Measurements from ENCODE around the gene REM2.

Gene REM2

GRCh38 chr14:22871224-22872032, 11.6 kb upstream of the REM2 start, which contains the start of gene LRP10:
Gene LRP10, plus strand, starts transcription at chr14:22871740. Its CDS starts 564 bp downstream, at chr14:22872304.
- ATAC-seq (replicated peaks; ENCODE audit: extremely low read depth, poor library complexity, severe bottlenecking), result peak; percentile 77
- Mint-ChIP-seq H3K27ac (ENCODE audit: low read depth) (peak within 1 kb of the TSS; percentile 92), H3K9me3 (no peaks in the 10 kb centered on the region), H3K27me3 (no peaks in the 10 kb centered on the region), H3K4me1 (peaks cover 35% of the 10 kb centered on the region), H3K4me3 (peak within 1 kb of the TSS; percentile 94), H3K36me3 (ENCODE audit: insufficient read depth) (peaks cover 19% of the 10 kb centered on the region)
- DNase-seq (ENCODE audit: low spot score in 2 of 2), result peak; percentile 56 to 63

- ATAC-seq (replicated peaks; ENCODE audit: extremely low read depth, poor library complexity, severe bottlenecking), result peak; percentile 23
- H3K9me3 Mint-ChIP-seq, result no peaks in the 10 kb centered on the region
- peaks cover 29% of the 10 kb centered on the region for H3K4me1 Mint-ChIP-seq
- no peaks in the 10 kb centered on the region for H3K27me3 Mint-ChIP-seq
- peak overlapping the region; percentile 92 for H3K27ac Mint-ChIP-seq (ENCODE audit: low read depth)
- DNase-seq (ENCODE audit: low spot score in 2 of 2), result peak; percentile 47 to 66
- H3K4me3 Mint-ChIP-seq, result peak overlapping the region; percentile 94
- H3K36me3 Mint-ChIP-seq (ENCODE audit: insufficient read depth), result peaks cover 19% of the 10 kb centered on the region
Observed at GRCh38 chr14:22872033-22872832, 10.8 kb upstream of the REM2 start.

- peak overlapping the region; percentile 94 for H3K4me3 Mint-ChIP-seq
- peak overlapping the region; percentile 92 for H3K27ac Mint-ChIP-seq (ENCODE audit: low read depth)
- DNase-seq (ENCODE audit: low spot score in 2 of 2) (no peak), ATAC-seq (replicated peaks; ENCODE audit: extremely low read depth, poor library complexity, severe bottlenecking) (no peak)
- H3K4me1 Mint-ChIP-seq, result peaks cover 31% of the 10 kb centered on the region
- H3K36me3 Mint-ChIP-seq (ENCODE audit: insufficient read depth), result peaks cover 22% of the 10 kb centered on the region
- no peaks in the 10 kb centered on the region for H3K9me3 Mint-ChIP-seq
- no peaks in the 10 kb centered on the region for H3K27me3 Mint-ChIP-seq
Observed at GRCh38 chr14:22872833-22873520, 10.0 kb upstream of the REM2 start.

GRCh38 chr14:22875003-22875747, 7.8 kb upstream of the REM2 start:
- H3K27me3 Mint-ChIP-seq, result no peaks in the 10 kb centered on the region
- peaks cover 35% of the 10 kb centered on the region for H3K4me1 Mint-ChIP-seq
- DNase-seq (ENCODE audit: low spot score in 2 of 2), result no peak
- H3K27ac Mint-ChIP-seq (ENCODE audit: low read depth), result no peak overlapping the region
- ATAC-seq (replicated peaks; ENCODE audit: extremely low read depth, poor library complexity, severe bottlenecking), result no peak
- no peak overlapping the region for H3K4me3 Mint-ChIP-seq
- H3K36me3 Mint-ChIP-seq (ENCODE audit: insufficient read depth), result peaks cover 27% of the 10 kb centered on the region
- no peaks in the 10 kb centered on the region for H3K9me3 Mint-ChIP-seq

GRCh38 chr14:22875748-22876319, 7.2 kb upstream of the REM2 start:
- ATAC-seq (replicated peaks; ENCODE audit: extremely low read depth, poor library complexity, severe bottlenecking) (no peak), DNase-seq (ENCODE audit: low spot score in 2 of 2) (no peak)
- Mint-ChIP-seq H3K4me1 (peaks cover 29% of the 10 kb centered on the region), H3K36me3 (ENCODE audit: insufficient read depth) (peaks cover 25% of the 10 kb centered on the region), H3K27me3 (no peaks in the 10 kb centered on the region), H3K4me3 (no peak overlapping the region), H3K9me3 (no peaks in the 10 kb centered on the region), H3K27ac (ENCODE audit: low read depth) (no peak overlapping the region)

- ATAC-seq (replicated peaks; ENCODE audit: extremely low read depth, poor library complexity, severe bottlenecking) (no peak), DNase-seq (ENCODE audit: low spot score in 2 of 2) (no peak)
- no peaks in the 10 kb centered on the region for H3K27me3 Mint-ChIP-seq
- peaks cover 22% of the 10 kb centered on the region for H3K4me1 Mint-ChIP-seq
- H3K9me3 Mint-ChIP-seq, result no peaks in the 10 kb centered on the region
- H3K4me3 Mint-ChIP-seq, result no peak overlapping the region
- H3K36me3 Mint-ChIP-seq (ENCODE audit: insufficient read depth), result peaks cover 21% of the 10 kb centered on the region
- no peak overlapping the region for H3K27ac Mint-ChIP-seq (ENCODE audit: low read depth)
Observed at GRCh38 chr14:22877000-22877501, 6.0 kb upstream of the REM2 start.

- Mint-ChIP-seq H3K36me3 (ENCODE audit: insufficient read depth) (peaks cover 17% of the 10 kb centered on the region), H3K9me3 (no peaks in the 10 kb centered on the region), H3K4me1 (peaks cover 16% of the 10 kb centered on the region), H3K27ac (ENCODE audit: low read depth) (no peak overlapping the region), H3K4me3 (no peak overlapping the region), H3K27me3 (no peaks in the 10 kb centered on the region)
- ATAC-seq (replicated peaks; ENCODE audit: extremely low read depth, poor library complexity, severe bottlenecking), result no peak
- DNase-seq (ENCODE audit: low spot score in 2 of 2), result no peak
Observed at GRCh38 chr14:22878271-22879246, 4.5 kb upstream of the REM2 start.

GRCh38 chr14:22882064-22882463, 958 bp upstream of the REM2 start:
- DNase-seq (ENCODE audit: low spot score in 2 of 2) (no peak), ATAC-seq (replicated peaks; ENCODE audit: extremely low read depth, poor library complexity, severe bottlenecking) (no peak)
- Mint-ChIP-seq H3K36me3 (ENCODE audit: insufficient read depth) (peaks cover 10% of the 10 kb centered on the region), H3K27me3 (no peaks in the 10 kb centered on the region), H3K4me1 (peaks cover 23% of the 10 kb centered on the region), H3K9me3 (no peaks in the 10 kb centered on the region), H3K27ac (ENCODE audit: low read depth) (no peak overlapping the region), H3K4me3 (no peak overlapping the region)

- H3K4me3 Mint-ChIP-seq, result no peak overlapping the region
- ATAC-seq (replicated peaks; ENCODE audit: extremely low read depth, poor library complexity, severe bottlenecking) (no peak), DNase-seq (ENCODE audit: low spot score in 2 of 2) (no peak)
- peaks cover 10% of the 10 kb centered on the region for H3K36me3 Mint-ChIP-seq (ENCODE audit: insufficient read depth)
- no peak overlapping the region for H3K27ac Mint-ChIP-seq (ENCODE audit: low read depth)
- no peaks in the 10 kb centered on the region for H3K27me3 Mint-ChIP-seq
- no peaks in the 10 kb centered on the region for H3K9me3 Mint-ChIP-seq
- H3K4me1 Mint-ChIP-seq, result peaks cover 28% of the 10 kb centered on the region
Observed at GRCh38 chr14:22882529-22883172, 371 bp upstream of the REM2 start.

GRCh38 chr14:22884076-22884737, 1.2 kb downstream of the REM2 start:
- H3K4me3 Mint-ChIP-seq, result no peak overlapping the region
- DNase-seq (ENCODE audit: low spot score in 2 of 2), result no peak
- no peak overlapping the region for H3K27ac Mint-ChIP-seq (ENCODE audit: low read depth)
- no peak for ATAC-seq (replicated peaks; ENCODE audit: extremely low read depth, poor library complexity, severe bottlenecking)
- H3K27me3 Mint-ChIP-seq, result no peaks in the 10 kb centered on the region
- H3K4me1 Mint-ChIP-seq, result peaks cover 27% of the 10 kb centered on the region
- H3K9me3 Mint-ChIP-seq, result no peaks in the 10 kb centered on the region
- peaks cover 5% of the 10 kb centered on the region for H3K36me3 Mint-ChIP-seq (ENCODE audit: insufficient read depth)

Data from central memory CD8-positive, alpha-beta T cell (primary cell).